RKO (cell line): ENCODE data around the gene TMEM200A.

Source experiments
- DNase-seq: peaks from one replicate; pipeline ENCODE4 v3.0.0-alpha.2; 2016; ENCODE audit warnings: low spot score

The TMEM200A gene

DNA sequence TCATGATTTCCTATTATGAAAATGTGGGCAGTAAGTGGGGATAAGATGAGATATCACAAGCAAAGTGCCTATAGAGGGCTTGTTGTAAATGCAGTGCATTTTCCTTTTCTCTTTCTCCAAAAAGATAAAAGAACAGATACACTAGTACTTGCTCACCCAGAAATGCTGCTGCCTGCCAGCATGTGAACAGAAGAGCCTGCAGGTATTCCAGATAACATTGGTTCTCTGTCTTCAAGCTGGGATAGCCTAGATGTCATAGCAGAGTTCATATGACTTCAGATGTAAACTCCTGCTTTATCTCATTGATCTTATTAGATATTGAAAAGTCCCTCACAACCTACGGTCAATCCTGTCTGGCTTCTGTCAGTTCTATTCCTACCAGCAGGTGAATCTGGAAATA is 123.7 kb downstream of the TMEM200A start:
- DNase-seq: no peak
